ENCODE results near the gene FKBP8.

Gene FKBP8

DNA sequence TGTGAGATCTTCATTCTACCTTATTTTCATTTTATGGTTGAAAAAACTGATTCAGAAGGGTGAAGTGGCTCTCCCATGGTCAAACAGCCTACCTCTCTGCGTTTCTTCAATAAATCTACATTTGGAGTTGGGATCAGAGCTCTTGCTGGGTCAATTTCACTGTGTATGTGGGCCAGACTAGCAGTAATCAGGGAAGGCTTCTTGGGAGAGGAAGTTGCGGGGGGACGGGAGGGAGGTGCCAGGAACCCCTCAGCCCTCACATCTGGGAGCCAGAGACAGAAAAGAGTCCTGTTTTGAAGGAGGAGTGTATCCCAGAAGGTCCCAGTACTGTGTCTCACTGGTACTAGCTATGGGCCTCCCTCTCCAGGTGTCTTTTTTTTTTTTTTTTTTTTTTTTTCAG is 15.2 kb upstream of the FKBP8 start:
- Histone ChIP-seq H3K4me1 (ENCODE audit: control insufficient read depth in 2 of 2, insufficient read depth in 1 of 2, low read depth in 1 of 2, low read length in 2 of 2) (no peaks in the 10 kb centered on the region), H3K14ac (ENCODE audit: low read length) (no peak overlapping the region), H3K4me2 (ENCODE audit: insufficient read depth, low read length, poor library complexity, severe bottlenecking) (peak overlapping the region; percentile 89), H4K91ac (ENCODE audit: low read depth, low read length, poor library complexity) (no peak overlapping the region), H3K27me3 (ENCODE audit: control insufficient read depth in 3 of 3, insufficient read depth in 3 of 3, low read depth in 1 of 3, low read length in 3 of 3) (no peaks in the 10 kb centered on the region), H3K4ac (ENCODE audit: low read length) (no peak overlapping the region), H3K9me3 (replicated peaks in 1 of 2; ENCODE audit: control insufficient read depth in 2 of 2, insufficient read depth in 1 of 2, low read depth in 1 of 2, low read length in 2 of 2) (no peaks in the 10 kb centered on the region), H3K27ac (replicated peaks; ENCODE audit: low read length) (no peak overlapping the region), H2BK15ac (ENCODE audit: low read length) (no peak overlapping the region), H3K79me1 (ENCODE audit: low read depth, low read length) (peaks cover 5% of the 10 kb centered on the region), H3K36me3 (replicated peaks in 1 of 2; ENCODE audit: control insufficient read depth in 2 of 2, insufficient read depth in 2 of 2, low read length in 2 of 2) (peaks cover 3 to 28% of the 10 kb centered on the region in 2 donors), H3K18ac (ENCODE audit: low read length) (no peak overlapping the region), H2AFZ (ENCODE audit: low read length) (no peak overlapping the region), H2AK5ac (ENCODE audit: low read depth, low read length) (no peak overlapping the region), H2BK12ac (ENCODE audit: low read length) (no peak overlapping the region), H4K8ac (ENCODE audit: low read depth, low read length) (no peak overlapping the region), H2BK120ac (ENCODE audit: low read depth, low read length) (no peak overlapping the region), H3K23ac (ENCODE audit: low read depth, low read length, poor library complexity) (no peak overlapping the region), H3K4me3 (ENCODE audit: low read length in 2 of 2) (peak overlapping the region in 1 of 2 donors; percentile 70), H3K9ac (ENCODE audit: low read depth, low read length, poor library complexity) (no peak overlapping the region), H2BK5ac (ENCODE audit: low read length) (no peak overlapping the region)
- no peak for DNase-seq (ENCODE audit: low spot score)
- no CpG with 5 or more reads among the region's 3 CpGs for WGBS, 2 donors (ENCODE audit: extremely low coverage in 2 of 2, insufficient read length in 2 of 2, insufficient replicate concordance in 1 of 2)

DNA sequence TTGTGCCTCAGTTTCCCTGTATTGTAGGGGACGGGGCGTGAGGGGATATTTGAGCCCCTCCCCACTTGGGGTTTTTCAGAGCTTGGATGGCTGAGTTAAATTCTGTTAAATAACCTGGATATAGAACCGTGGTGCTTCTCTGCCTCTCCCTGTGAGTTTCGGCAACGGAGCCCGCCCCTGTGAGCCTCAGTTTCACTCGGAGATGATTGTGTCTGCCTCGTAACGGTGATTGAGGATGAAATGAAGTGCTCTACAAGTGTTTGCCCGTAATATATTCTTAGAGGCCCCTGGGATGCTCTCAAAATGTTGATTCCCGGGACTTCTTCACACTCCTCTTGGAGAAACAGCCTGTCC is 14.8 kb upstream of the FKBP8 start:
- no CpG with 5 or more reads among the region's 11 CpGs for WGBS, 2 donors (ENCODE audit: extremely low coverage in 2 of 2, insufficient read length in 2 of 2, insufficient replicate concordance in 1 of 2)
- Histone ChIP-seq H4K91ac (ENCODE audit: low read depth, low read length, poor library complexity) (no peak overlapping the region), H2AFZ (ENCODE audit: low read length) (peak overlapping the region; percentile 88), H3K4me3 (ENCODE audit: low read length in 2 of 2) (peak overlapping the region; percentile 70 to 83), H3K9me3 (replicated peaks in 1 of 2; ENCODE audit: control insufficient read depth in 2 of 2, insufficient read depth in 1 of 2, low read depth in 1 of 2, low read length in 2 of 2) (no peaks in the 10 kb centered on the region), H2AK5ac (ENCODE audit: low read depth, low read length) (peak overlapping the region; percentile 66), H2BK15ac (ENCODE audit: low read length) (no peak overlapping the region), H2BK12ac (ENCODE audit: low read length) (no peak overlapping the region), H2BK5ac (ENCODE audit: low read length) (no peak overlapping the region), H4K8ac (ENCODE audit: low read depth, low read length) (no peak overlapping the region), H3K14ac (ENCODE audit: low read length) (peak overlapping the region; percentile 39), H3K18ac (ENCODE audit: low read length) (peak overlapping the region; percentile 89), H3K27me3 (ENCODE audit: control insufficient read depth in 3 of 3, insufficient read depth in 3 of 3, low read depth in 1 of 3, low read length in 3 of 3) (no peaks in the 10 kb centered on the region), H3K23ac (ENCODE audit: low read depth, low read length, poor library complexity) (peak overlapping the region; percentile 10), H3K27ac (replicated peaks; ENCODE audit: low read length) (no peak overlapping the region), H3K36me3 (replicated peaks in 1 of 2; ENCODE audit: control insufficient read depth in 2 of 2, insufficient read depth in 2 of 2, low read length in 2 of 2) (peaks cover 3 to 25% of the 10 kb centered on the region in 2 donors), H3K4ac (ENCODE audit: low read length) (peak overlapping the region; percentile 58), H3K4me2 (ENCODE audit: insufficient read depth, low read length, poor library complexity, severe bottlenecking) (peak overlapping the region; percentile 89), H3K9ac (ENCODE audit: low read depth, low read length, poor library complexity) (peak overlapping the region; percentile 95), H3K79me1 (ENCODE audit: low read depth, low read length) (peaks cover 5% of the 10 kb centered on the region), H2BK120ac (ENCODE audit: low read depth, low read length) (no peak overlapping the region), H3K4me1 (ENCODE audit: control insufficient read depth in 2 of 2, insufficient read depth in 1 of 2, low read depth in 1 of 2, low read length in 2 of 2) (no peaks in the 10 kb centered on the region)
- DNase-seq (ENCODE audit: low spot score), result no peak

DNA sequence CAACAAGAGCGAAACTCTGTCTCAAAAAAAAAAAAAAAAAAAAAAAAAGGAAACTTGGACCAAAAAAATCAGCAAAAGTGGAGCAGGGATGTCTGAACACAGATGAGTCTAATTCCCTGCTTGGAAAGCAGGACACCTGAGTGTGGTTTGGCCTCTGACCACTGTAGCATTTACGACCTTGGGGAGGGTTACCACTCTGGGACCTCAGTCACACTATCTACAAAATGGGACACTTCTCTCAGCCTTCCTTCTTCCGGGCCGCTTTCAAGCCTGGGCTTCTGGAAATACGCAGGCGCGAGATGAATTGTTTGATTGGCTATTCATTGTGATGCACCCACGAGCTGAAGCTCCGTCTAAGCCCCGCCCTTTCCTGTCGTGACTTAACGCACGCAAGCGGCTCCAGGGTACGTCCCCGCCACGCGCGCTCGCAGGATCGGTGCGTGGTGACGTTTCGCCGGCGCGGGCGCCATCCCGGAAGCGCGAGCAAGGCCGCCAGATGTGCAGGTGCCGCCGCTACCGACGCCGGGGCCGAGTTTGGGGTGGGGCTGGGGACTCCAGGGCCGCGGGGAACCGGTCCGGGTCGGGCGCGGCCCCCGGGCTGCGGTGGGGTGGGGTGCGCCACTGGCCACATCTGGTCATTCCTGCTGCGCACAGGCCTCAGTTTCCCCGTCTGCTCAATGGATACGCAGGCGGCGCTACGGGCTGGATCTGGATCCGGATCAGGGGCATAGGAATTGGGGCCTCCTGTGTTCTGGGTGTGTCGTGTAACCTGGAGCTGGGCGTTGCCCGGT is 14.2 kb upstream of the FKBP8 start, which contains the start of gene KXD1:
TSS of gene KXD1 (plus strand) at position 460 of the 791 bp plus-strand sequence. CDS start 4,187 bp downstream, outside the sequence.
- Histone ChIP-seq H3K9ac (ENCODE audit: low read depth, low read length, poor library complexity) (peak within 1 kb of the TSS; percentile 95), H2BK120ac (ENCODE audit: low read depth, low read length) (no peak within 1 kb of the TSS), H3K18ac (ENCODE audit: low read length) (peak within 1 kb of the TSS; percentile 89), H3K27me3 (ENCODE audit: control insufficient read depth in 3 of 3, insufficient read depth in 3 of 3, low read depth in 1 of 3, low read length in 3 of 3) (no peaks in the 10 kb centered on the region), H3K4ac (ENCODE audit: low read length) (peak within 1 kb of the TSS; percentile 58), H2AK5ac (ENCODE audit: low read depth, low read length) (peak within 1 kb of the TSS; percentile 66), H2BK15ac (ENCODE audit: low read length) (no peak within 1 kb of the TSS), H3K9me3 (replicated peaks in 1 of 2; ENCODE audit: control insufficient read depth in 2 of 2, insufficient read depth in 1 of 2, low read depth in 1 of 2, low read length in 2 of 2) (no peaks in the 10 kb centered on the region), H3K36me3 (replicated peaks in 1 of 2; ENCODE audit: control insufficient read depth in 2 of 2, insufficient read depth in 2 of 2, low read length in 2 of 2) (peaks cover under 1 to 20% of the 10 kb centered on the region in 2 donors), H3K14ac (ENCODE audit: low read length) (peak within 1 kb of the TSS; percentile 39), H4K91ac (ENCODE audit: low read depth, low read length, poor library complexity) (no peak within 1 kb of the TSS), H2BK12ac (ENCODE audit: low read length) (no peak within 1 kb of the TSS), H3K27ac (replicated peaks; ENCODE audit: low read length) (no peak within 1 kb of the TSS), H3K4me1 (ENCODE audit: control insufficient read depth in 2 of 2, insufficient read depth in 1 of 2, low read depth in 1 of 2, low read length in 2 of 2) (no peaks in the 10 kb centered on the region), H4K8ac (ENCODE audit: low read depth, low read length) (no peak within 1 kb of the TSS), H3K4me2 (ENCODE audit: insufficient read depth, low read length, poor library complexity, severe bottlenecking) (peak within 1 kb of the TSS; percentile 89), H3K4me3 (ENCODE audit: low read length in 2 of 2) (peak within 1 kb of the TSS; percentile 70 to 83), H2BK5ac (ENCODE audit: low read length) (no peak within 1 kb of the TSS), H3K23ac (ENCODE audit: low read depth, low read length, poor library complexity) (peak within 1 kb of the TSS; percentile 92), H3K79me1 (ENCODE audit: low read depth, low read length) (peaks cover 5% of the 10 kb centered on the region), H2AFZ (ENCODE audit: low read length) (peak within 1 kb of the TSS; percentile 88)
- WGBS, 2 donors (ENCODE audit: extremely low coverage in 2 of 2, insufficient read length in 2 of 2, insufficient replicate concordance in 1 of 2), result no CpG with 5 or more reads among the region's 58 CpGs
- peak; percentile 83 for DNase-seq (ENCODE audit: low spot score)

DNA sequence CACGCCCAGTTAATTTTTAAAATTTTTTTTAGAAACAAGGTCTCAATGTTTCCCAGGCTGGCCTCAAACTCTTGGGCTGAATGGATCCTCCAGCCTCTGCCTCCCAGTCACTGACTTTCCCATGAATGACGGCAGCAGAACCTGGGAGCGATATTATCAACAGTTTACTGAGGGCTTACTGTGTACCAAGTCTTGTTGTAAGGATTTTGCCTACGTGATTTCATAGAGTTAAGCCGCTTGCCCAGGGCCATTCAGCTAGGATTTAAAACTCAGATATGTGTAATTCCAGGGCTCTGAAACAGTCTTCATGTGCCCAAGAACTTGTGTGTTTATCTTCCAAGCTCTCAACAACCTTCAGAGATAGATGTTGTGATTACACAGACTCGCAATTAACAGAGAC is 8.3 kb upstream of the FKBP8 start:
- H3K23ac ChIP-seq (ENCODE audit: low read depth, low read length, poor library complexity), result no peak overlapping the region
- WGBS, 2 donors (ENCODE audit: extremely low coverage in 2 of 2, insufficient read length in 2 of 2, insufficient replicate concordance in 1 of 2), result no CpG with 5 or more reads among the region's 6 CpGs
- no peak overlapping the region for H3K4me3 ChIP-seq (ENCODE audit: low read length in 2 of 2)
- no peak overlapping the region for H4K8ac ChIP-seq (ENCODE audit: low read depth, low read length)
- no peak overlapping the region for H4K91ac ChIP-seq (ENCODE audit: low read depth, low read length, poor library complexity)
- H3K27me3 ChIP-seq (ENCODE audit: control insufficient read depth in 3 of 3, insufficient read depth in 3 of 3, low read depth in 1 of 3, low read length in 3 of 3), result no peaks in the 10 kb centered on the region
- H3K36me3 ChIP-seq (replicated peaks in 1 of 2; ENCODE audit: control insufficient read depth in 2 of 2, insufficient read depth in 2 of 2, low read length in 2 of 2), result no peaks in the 10 kb centered on the region
- no peak overlapping the region for H2BK12ac ChIP-seq (ENCODE audit: low read length)
- no peak overlapping the region for H3K14ac ChIP-seq (ENCODE audit: low read length)
- no peak overlapping the region for H3K4ac ChIP-seq (ENCODE audit: low read length)
- H3K27ac ChIP-seq (replicated peaks; ENCODE audit: low read length), result no peak overlapping the region
- no peaks in the 10 kb centered on the region for H3K79me1 ChIP-seq (ENCODE audit: low read depth, low read length)
- H3K9me3 ChIP-seq (replicated peaks in 1 of 2; ENCODE audit: control insufficient read depth in 2 of 2, insufficient read depth in 1 of 2, low read depth in 1 of 2, low read length in 2 of 2), result no peaks in the 10 kb centered on the region
- no peak overlapping the region for H2BK5ac ChIP-seq (ENCODE audit: low read length)
- H2AFZ ChIP-seq (ENCODE audit: low read length), result no peak overlapping the region
- H3K9ac ChIP-seq (ENCODE audit: low read depth, low read length, poor library complexity), result no peak overlapping the region
- H2BK15ac ChIP-seq (ENCODE audit: low read length), result no peak overlapping the region
- H2BK120ac ChIP-seq (ENCODE audit: low read depth, low read length), result no peak overlapping the region
- no peak overlapping the region for H3K18ac ChIP-seq (ENCODE audit: low read length)
- H2AK5ac ChIP-seq (ENCODE audit: low read depth, low read length), result no peak overlapping the region
- H3K4me2 ChIP-seq (ENCODE audit: insufficient read depth, low read length, poor library complexity, severe bottlenecking), result no peak overlapping the region
- H3K4me1 ChIP-seq (ENCODE audit: control insufficient read depth in 2 of 2, insufficient read depth in 1 of 2, low read depth in 1 of 2, low read length in 2 of 2), result no peaks in the 10 kb centered on the region
- DNase-seq (ENCODE audit: low spot score), result no peak
